Hematopoietic multipotent progenitor cell treated with erythropoietin and hydrocortisone succinate and interleukin-3 and kit ligand, for 8 days (in vitro differentiated cells): ENCODE results near the gene FTSJ3.
A peak's percentile ranks its signal among the peaks of the same experiment; 100 is the strongest.

Source experiments
- DNase-seq: peaks from one replicate; pipeline ENCODE4 v3.0.0-alpha.2; 2015

FTSJ3 gene

GRCh38 chr17:63843387-63843888 is 16.0 kb upstream of the FTSJ3 start:
- peak; percentile 65 for DNase-seq

GRCh38 chr17:63842540-63843386 is 15.3 kb upstream of the FTSJ3 start, which contains the start of gene SMARCD2:
Gene SMARCD2 (minus strand): TSS chr17:63842685. CDS start chr17:63842674, 11 bp downstream.
- DNase-seq: peak; percentile 97

- DNase-seq: peak; percentile 24
Observed at GRCh38 chr17:63842173-63842539, 14.7 kb upstream of the FTSJ3 start.

- DNase-seq: peak; percentile 33
Observed at GRCh38 chr17:63841350-63842172, 14.1 kb upstream of the FTSJ3 start.

GRCh38 chr17:63840591-63841349 is 13.3 kb upstream of the FTSJ3 start:
- no peak for DNase-seq

GRCh38 chr17:63838631-63839171 is 11.2 kb upstream of the FTSJ3 start:
- no peak for DNase-seq

GRCh38 chr17:63837962-63838600 is 10.6 kb upstream of the FTSJ3 start:
- no peak for DNase-seq

- no peak for DNase-seq
Observed at GRCh38 chr17:63837480-63837879, 10.0 kb upstream of the FTSJ3 start.

- no peak for DNase-seq
Observed at GRCh38 chr17:63836811-63837210, 9.3 kb upstream of the FTSJ3 start.

GRCh38 chr17:63835167-63835720 is 7.8 kb upstream of the FTSJ3 start:
- DNase-seq: no peak

GRCh38 chr17:63834431-63835166 is 7.1 kb upstream of the FTSJ3 start:
- DNase-seq: peak; percentile 82

- DNase-seq: no peak
Observed at GRCh38 chr17:63833741-63834373, 6.4 kb upstream of the FTSJ3 start.

- DNase-seq: no peak
Observed at GRCh38 chr17:63833026-63833740, 5.7 kb upstream of the FTSJ3 start.

GRCh38 chr17:63832455-63832854 is 5.0 kb upstream of the FTSJ3 start:
- DNase-seq: no peak

- DNase-seq: no peak
Observed at GRCh38 chr17:63832014-63832413, 4.6 kb upstream of the FTSJ3 start.

- DNase-seq: no peak
Observed at GRCh38 chr17:63831505-63831904, 4.0 kb upstream of the FTSJ3 start.

GRCh38 chr17:63830904-63831491 is 3.5 kb upstream of the FTSJ3 start:
- no peak for DNase-seq

- no peak for DNase-seq
Observed at GRCh38 chr17:63830278-63830677, 2.8 kb upstream of the FTSJ3 start.

- no peak for DNase-seq
Observed at GRCh38 chr17:63828936-63829335, 1.5 kb upstream of the FTSJ3 start.
